ENCODE data around the gene THSD4. TPM values are rescaled to one million over a fixed set of nuclear protein-coding genes. Genes with fewer than 3 reads are reported as not detected.
A peak's percentile ranks its signal among the peaks of the same experiment; 100 is the strongest.

The THSD4 gene
- polyA plus RNA-seq, 3 donors = 30.2 to 36.6 (median 36.3) TPM

GRCh38 chr15:71444032-71444810 lies 328.9 kb downstream of the THSD4 start:
- no peak for DNase-seq (ENCODE audit: extremely low read depth in 1 of 11, low read depth in 9 of 11, low spot score in 4 of 11)

- DNase-seq (ENCODE audit: extremely low read depth in 1 of 11, low read depth in 9 of 11, low spot score in 4 of 11) = no peak
Measured at GRCh38 chr15:71444866-71445590, 329.8 kb downstream of the THSD4 start.

- DNase-seq (ENCODE audit: extremely low read depth in 1 of 11, low read depth in 9 of 11, low spot score in 4 of 11) = no peak
Measured at GRCh38 chr15:71447328-71448250, 332.3 kb downstream of the THSD4 start.

- peak in 10 of 11 donors; percentile 38 to 75 (median 52) for DNase-seq (ENCODE audit: extremely low read depth in 1 of 11, low read depth in 9 of 11, low spot score in 4 of 11)
Measured at GRCh38 chr15:71448688-71449114, 333.4 kb downstream of the THSD4 start.

GRCh38 chr15:71449363-71449762 lies 334.1 kb downstream of the THSD4 start:
- no peak for DNase-seq (ENCODE audit: extremely low read depth in 1 of 11, low read depth in 9 of 11, low spot score in 4 of 11)

GRCh38 chr15:71449956-71450355 lies 334.7 kb downstream of the THSD4 start:
- DNase-seq (ENCODE audit: extremely low read depth in 1 of 11, low read depth in 9 of 11, low spot score in 4 of 11) = no peak

- no peak for DNase-seq (ENCODE audit: extremely low read depth in 1 of 11, low read depth in 9 of 11, low spot score in 4 of 11)
Measured at GRCh38 chr15:71451130-71451529, 335.9 kb downstream of the THSD4 start.

- DNase-seq (ENCODE audit: extremely low read depth in 1 of 11, low read depth in 9 of 11, low spot score in 4 of 11) = no peak
Measured at GRCh38 chr15:71452893-71453292, 337.6 kb downstream of the THSD4 start.

GRCh38 chr15:71454462-71454996 lies 339.3 kb downstream of the THSD4 start:
- DNase-seq (ENCODE audit: extremely low read depth in 1 of 11, low read depth in 9 of 11, low spot score in 4 of 11) = no peak

- DNase-seq (ENCODE audit: extremely low read depth in 1 of 11, low read depth in 9 of 11, low spot score in 4 of 11) = no peak
Measured at GRCh38 chr15:71455107-71455506, 339.8 kb downstream of the THSD4 start.

GRCh38 chr15:71455878-71456277 lies 340.6 kb downstream of the THSD4 start:
- DNase-seq (ENCODE audit: extremely low read depth in 1 of 11, low read depth in 9 of 11, low spot score in 4 of 11) = no peak

GRCh38 chr15:71456362-71456761 lies 341.1 kb downstream of the THSD4 start:
- no peak for DNase-seq (ENCODE audit: extremely low read depth in 1 of 11, low read depth in 9 of 11, low spot score in 4 of 11)

- no peak for DNase-seq (ENCODE audit: extremely low read depth in 1 of 11, low read depth in 9 of 11, low spot score in 4 of 11)
Measured at GRCh38 chr15:71456811-71457210, 341.5 kb downstream of the THSD4 start.

GRCh38 chr15:71458089-71458660 lies 342.9 kb downstream of the THSD4 start:
- no peak for DNase-seq (ENCODE audit: extremely low read depth in 1 of 11, low read depth in 9 of 11, low spot score in 4 of 11)

GRCh38 chr15:71461748-71462147 lies 346.5 kb downstream of the THSD4 start:
- no peak for DNase-seq (ENCODE audit: extremely low read depth in 1 of 11, low read depth in 9 of 11, low spot score in 4 of 11)

- no peak for DNase-seq (ENCODE audit: extremely low read depth in 1 of 11, low read depth in 9 of 11, low spot score in 4 of 11)
Measured at GRCh38 chr15:71462638-71463037, 347.4 kb downstream of the THSD4 start.

GRCh38 chr15:71463156-71463665 lies 347.9 kb downstream of the THSD4 start:
- DNase-seq (ENCODE audit: extremely low read depth in 1 of 11, low read depth in 9 of 11, low spot score in 4 of 11) = no peak

- DNase-seq (ENCODE audit: extremely low read depth in 1 of 11, low read depth in 9 of 11, low spot score in 4 of 11) = no peak
Measured at GRCh38 chr15:71465131-71465955, 350.1 kb downstream of the THSD4 start.

Measured in renal cortex interstitium (tissue), 11 donors.